ENCODE measurements around the gene LAMTOR3.

DNA sequence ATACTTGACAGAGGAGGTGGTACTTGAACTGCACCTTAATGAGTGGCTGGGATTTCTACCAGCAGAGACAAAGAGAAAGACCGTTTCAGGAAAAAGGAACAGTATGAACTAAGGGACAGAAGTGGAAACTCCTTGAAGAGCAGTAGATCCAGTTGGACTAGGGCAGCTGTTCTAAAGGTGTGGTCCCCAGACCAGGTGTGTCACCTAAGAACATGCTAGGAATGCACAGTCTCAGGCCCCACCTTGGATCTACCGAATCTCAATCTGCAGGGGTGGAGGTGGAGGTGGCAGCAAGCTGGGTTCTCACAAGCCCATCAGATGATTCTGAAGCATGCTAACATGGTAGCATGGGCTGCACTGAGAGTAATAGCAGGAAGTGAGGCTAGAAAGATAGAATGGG, 55.3 kb downstream of the LAMTOR3 start:
- TF ChIP-seq, protein P1, sequence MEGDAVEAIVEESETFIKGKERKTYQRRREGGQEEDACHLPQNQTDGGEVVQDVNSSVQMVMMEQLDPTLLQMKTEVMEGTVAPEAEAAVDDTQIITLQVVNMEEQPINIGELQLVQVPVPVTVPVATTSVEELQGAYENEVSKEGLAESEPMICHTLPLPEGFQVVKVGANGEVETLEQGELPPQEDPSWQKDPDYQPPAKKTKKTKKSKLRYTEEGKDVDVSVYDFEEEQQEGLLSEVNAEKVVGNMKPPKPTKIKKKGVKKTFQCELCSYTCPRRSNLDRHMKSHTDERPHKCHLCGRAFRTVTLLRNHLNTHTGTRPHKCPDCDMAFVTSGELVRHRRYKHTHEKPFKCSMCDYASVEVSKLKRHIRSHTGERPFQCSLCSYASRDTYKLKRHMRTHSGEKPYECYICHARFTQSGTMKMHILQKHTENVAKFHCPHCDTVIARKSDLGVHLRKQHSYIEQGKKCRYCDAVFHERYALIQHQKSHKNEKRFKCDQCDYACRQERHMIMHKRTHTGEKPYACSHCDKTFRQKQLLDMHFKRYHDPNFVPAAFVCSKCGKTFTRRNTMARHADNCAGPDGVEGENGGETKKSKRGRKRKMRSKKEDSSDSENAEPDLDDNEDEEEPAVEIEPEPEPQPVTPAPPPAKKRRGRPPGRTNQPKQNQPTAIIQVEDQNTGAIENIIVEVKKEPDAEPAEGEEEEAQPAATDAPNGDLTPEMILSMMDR (IDR thresholded peaks at IDR 0.05 in 8 of 11, conservative IDR thresholded peaks at IDR 0.05 in 3 of 11): no peak
- no peak for TF ChIP-seq POLR2AphosphoS5 (IDR thresholded peaks at IDR 0.05)

Measured in spleen (tissue), 7 donors.